HCEC 1CT (cell line): ENCODE data around the gene CYP21A2.
"Not testable (repeated sequence)": the region's sequence is repeated elsewhere in the genome, so short reads cannot be mapped to it uniquely, and the experiment has no call there.

Experiments
- DNase-seq: peaks from one replicate; pipeline ENCODE4 v3.0.0-alpha.2; 2017

Gene CYP21A2

DNA sequence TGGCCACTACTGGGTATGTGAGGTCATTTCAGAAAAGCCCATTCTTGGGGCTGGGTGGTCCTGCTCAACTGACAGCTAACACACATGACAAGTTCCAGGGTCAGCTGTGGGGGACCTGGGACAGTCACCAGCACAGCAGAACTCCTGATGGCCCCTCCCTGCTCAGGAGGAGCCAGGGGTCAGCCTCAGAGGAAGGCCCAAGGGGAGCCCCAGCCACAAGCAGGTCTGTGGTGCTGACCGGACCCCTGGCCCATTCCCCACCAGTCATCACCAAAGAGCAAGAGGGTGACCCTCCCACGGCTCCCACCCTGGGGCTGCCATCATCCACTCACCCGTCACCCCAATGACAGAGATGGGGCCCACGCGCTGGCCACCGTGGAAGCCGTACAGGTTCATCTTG is 18.0 kb downstream of the CYP21A2 start:
- no peak for DNase-seq

DNA sequence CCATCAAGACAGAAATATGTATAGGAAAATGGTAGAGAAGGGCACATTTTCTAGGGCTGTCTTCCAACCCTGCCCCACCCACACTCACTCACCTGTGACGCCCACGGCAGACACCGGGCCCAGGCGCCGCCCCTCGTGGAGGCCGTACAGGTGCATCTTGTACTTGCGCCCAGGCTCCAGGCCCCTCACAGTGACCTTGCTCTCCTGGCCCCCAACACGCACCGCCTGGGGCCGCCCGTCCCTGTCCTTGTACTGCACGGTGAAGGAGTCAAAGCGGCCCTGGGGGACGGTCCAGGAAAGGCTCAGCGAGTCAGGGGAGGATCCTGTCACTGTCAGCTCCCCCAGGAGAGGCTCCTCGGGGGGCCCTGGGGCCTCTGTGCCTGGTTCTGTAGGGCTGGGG is 19.8 kb downstream of the CYP21A2 start:
- DNase-seq, result no peak

DNA sequence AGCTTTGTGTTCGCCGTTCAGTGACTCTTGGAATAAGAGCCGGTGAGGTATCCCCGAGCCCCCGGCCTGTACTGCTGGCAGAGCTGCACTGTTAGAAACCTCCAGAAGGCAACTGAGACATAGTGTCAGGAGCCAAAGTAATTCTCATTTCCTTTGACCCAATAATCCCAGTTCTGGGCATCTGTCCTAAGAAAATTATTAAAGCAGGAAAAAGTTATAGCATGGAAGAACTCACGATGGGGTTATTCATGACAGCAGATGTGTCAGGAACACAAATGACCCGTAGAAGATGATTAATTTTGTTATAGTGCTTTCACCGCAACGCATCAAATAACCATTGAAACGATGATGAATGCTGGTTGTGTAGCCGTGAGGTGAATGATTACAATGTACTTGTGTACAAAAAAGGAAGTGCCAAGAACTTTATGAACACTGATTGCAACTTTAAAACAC is 20.3 kb downstream of the CYP21A2 start:
- no peak for DNase-seq

DNA sequence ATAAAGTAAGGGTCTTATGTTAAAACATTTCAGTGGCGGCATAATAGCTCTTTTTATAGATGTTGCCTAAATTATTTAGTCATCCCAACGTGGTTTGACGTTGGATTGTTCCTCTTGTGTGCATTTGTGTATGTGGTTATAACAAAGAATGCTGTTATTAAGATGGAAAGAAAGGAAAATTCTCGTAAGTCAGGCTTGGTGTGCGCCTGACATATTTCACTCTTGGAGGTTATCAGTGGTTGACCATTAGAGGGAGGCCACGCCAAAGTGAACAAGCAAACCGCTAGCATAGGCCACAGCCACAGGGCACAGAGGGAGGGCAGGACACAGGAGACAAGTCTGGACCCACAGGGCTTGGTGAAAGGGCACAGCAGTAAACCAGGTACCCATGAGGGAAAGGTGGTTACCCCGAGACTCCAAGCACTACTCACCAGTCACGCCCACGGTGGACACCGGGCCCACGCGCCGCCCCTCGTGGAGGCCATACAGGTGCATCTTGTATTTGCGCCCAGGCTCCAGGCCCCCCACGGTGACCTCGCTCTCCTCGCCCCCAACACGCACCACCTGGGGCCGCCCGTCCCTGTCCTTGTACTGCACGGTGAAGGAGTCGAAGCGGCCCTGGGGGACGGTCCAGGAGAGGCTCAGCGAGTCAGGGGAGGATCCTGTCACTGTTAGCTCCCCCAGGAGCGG is 22.9 kb downstream of the CYP21A2 start:
- no peak for DNase-seq

DNA sequence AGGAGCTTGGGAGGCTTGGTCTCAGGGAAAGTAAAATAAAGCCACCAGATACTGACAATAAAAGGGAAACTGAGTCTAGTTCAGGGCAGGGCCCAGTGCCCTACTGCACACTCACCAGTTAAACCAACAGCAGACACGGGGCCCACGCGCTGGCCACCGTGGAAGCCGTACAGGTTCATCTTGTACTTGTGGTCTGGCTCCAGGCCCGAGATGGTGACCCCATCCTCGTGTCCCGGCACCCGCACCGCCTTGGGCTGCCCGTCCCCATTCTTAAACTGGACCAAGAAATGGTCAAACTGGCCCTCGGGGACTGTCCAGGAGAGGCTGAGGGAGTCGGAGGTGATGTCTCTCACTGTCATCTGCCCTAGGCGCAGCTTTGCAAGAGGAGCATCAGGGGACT is 26.5 kb downstream of the CYP21A2 start:
- DNase-seq, result no peak

DNA sequence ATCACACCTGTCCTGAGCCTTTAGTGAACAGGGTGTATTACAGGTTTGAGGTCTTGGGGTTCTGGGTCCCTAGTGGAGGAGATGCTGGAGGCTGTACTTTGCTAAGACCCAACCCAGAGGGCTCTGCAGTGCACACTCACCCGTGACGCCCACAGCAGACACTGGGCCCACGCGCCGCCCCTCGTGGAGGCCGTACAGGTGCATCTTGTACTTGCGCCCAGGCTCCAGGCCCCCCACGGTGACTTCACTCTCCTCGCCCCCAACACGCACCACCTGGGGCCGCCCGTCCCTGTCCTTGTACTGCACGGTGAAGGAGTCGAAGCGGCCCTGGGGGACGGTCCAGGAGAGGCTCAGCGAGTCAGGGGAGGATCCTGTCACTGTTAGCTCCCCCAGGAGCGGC is 29.3 kb downstream of the CYP21A2 start:
- DNase-seq, result not testable (repeated sequence)

DNA sequence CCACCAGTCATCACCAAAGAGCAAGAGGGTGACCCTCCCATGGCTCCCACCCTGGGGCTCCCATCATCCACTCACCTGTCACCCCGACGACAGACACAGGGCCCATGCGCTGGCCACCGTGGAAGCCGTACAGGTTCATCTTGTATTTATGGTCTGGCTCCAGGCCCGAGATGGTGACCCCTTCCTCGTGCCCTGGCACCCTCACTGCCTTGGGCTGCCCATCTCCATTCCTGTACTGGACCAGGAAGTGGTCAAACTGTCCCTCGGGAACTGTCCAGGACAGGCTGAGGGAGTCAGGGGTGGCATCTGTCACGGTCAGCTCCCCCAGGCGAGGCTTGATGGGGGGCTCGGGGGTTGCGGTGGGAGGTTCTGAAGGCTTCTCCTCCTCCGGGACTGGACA is 30.1 kb downstream of the CYP21A2 start:
- not testable (repeated sequence) for DNase-seq

DNA sequence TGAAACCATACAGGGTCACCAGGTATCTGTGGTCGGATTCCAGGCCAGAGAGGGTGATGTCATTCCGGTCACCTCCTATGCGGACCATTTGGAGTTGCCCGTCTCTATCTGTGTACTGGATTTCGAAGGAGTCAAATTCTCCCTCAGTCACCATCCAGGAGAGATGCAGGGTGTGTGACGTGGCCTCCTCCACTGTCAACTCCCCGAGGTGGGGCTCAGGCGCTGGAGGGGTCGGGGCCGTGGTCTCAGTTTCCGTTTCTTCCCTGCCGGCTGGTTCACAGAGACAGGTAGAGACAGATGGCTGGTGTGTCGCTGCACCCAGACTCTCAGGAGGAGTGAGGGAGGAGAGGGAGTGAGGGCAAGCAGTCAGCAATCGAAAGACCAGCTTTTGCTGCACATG is 30.7 kb downstream of the CYP21A2 start:
- no peak for DNase-seq

DNA sequence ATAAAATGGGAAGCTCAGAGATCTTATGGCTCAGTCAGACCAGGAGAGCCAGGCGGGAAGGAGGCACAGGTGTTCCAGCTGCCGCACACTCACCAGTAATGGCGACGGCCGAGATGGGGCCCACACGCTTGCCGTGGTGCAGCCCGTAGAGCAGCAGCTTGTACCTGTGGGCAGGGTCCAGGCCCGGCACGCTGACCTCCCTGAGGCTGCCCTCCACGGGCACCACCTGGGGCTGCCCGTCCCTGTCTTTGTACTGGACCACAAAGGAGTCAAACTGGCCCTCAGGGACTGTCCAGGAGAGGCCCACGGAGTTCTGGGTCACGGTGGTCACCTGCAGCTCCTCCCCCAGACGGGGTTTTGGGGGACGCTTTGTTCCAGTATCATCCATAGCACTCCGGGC is 31.2 kb downstream of the CYP21A2 start:
- DNase-seq, result no peak

DNA sequence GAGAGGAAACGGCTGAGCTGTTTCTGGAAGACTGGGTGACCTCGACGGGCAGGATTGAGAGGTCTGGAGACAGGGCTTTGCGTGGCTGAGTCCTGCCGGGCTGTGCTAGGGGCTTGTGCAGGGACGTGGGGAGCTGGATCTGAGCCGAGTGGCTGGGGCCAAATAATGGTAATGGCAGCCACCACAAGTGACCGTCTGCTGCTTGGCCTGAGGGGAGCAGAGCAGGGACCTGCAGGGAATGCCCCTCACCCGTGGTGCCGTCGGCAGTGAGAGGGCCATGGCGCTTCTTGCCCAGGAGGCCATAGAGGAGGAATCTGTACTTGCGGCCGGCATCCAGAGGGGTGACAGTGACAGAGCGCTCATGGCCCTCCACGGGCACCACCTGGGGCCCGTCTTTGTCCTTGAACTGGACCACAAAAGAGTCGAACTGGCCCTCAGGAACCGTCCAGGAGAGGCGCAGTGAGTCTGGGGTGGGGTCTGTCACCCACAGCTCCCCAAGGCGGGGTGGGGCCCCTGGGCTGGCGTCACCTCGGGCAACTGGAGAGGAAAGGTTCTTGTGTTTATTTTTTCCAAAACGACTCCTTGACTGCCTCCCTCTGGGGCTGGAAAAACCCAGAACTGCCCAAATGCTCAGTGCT is 31.8 kb downstream of the CYP21A2 start:
- no peak for DNase-seq

DNA sequence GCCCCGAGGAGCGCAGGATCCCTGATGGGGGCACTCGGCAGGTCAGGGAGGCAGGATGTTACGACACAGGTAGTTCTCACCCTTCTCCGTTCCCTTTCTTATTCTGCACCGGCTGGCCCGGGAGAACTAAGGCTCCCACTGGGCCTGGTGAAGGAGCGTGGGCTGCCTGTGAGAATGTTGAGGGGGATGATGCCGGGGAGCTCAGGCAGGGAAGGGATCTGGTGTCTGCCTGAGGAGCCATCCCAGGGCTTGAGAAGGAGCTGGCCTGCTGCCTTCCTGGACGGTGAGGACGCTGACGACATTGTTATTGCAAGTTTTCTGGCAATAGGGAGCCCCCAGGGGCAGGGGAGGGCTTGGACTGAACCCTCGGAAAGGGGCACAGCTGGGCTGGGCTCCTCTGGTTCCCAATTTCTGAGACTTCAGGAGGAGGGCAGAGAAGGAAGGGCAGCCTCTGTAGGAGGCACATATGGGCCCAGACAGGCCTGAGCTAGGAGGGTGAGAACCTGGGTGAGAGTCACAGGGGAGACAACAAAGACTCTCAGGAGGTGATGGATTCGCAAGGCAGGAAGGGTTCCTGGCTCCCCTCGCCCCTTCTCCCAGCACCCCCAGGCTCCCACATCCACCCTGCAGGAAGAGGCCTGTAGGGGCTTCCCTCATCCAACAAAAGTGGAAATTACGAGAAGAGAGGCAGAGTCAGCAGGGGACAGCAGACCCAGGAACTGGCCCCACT is 32.8 kb downstream of the CYP21A2 start:
- DNase-seq, result no peak

DNA sequence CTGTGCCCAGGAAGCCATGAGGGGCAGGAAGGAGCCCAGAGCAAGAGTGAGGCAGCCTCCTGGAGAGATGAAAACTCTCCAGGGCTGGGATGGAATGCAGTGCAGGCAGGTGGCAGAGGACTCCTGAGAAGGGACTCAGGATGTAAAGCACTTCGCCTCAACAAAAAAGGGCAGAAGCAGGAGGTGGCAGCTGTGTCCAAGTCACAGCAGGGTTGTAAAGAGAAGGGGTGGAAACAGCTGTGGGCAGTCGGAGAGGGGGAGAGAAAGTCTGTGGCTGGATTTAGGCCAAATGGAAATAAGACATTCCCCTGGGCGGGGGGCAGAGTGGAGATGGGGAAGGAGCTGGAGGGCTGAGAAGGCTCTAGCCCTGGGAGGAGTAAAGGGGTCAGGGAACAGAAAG is 34.9 kb downstream of the CYP21A2 start:
- DNase-seq, result no peak

DNA sequence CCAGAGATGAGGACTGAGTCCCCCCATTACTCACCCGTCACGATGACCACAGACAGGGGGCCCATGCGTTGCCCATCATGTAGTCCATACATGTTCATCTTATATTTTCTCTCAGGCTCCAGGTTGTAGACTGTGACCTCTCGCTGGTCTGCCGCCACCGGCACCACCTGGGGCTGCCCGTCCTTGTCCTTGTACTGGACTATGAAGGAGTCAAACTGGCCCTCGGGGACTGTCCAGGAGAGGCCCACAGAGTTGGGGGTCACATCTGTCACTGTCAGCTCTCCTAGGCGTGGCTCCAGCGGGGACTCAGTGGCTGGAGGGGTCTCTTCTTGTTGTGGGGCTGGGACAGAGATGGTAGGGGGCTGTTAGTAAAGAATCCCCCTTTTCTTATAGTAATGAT is 35.4 kb downstream of the CYP21A2 start:
- no peak for DNase-seq

DNA sequence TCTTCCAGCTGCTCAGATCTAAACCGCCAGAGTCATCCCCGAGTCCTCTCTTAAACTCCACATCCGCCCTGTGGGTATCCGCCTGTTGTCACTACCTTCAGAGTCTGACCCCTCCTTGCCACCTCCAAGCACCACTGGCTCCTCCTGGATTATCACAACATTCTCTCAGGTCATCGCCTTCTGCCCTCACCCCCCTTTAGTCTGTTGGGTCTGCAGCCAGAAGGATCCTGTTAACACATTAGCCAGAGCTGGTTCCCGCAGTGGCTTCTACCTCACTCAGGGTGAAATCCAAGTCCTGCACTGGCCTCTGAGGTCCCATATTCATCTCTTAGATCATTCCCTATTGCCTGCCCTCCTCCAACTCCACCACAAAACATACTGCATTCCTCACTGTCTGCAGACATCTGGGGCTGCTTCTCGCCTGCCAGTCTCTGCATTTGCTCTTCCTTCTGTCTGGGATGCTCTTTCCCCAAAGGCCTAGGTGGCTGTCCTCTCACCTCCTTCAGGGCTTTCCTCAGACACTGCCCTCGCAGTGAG is 36.8 kb downstream of the CYP21A2 start:
- no peak for DNase-seq

DNA sequence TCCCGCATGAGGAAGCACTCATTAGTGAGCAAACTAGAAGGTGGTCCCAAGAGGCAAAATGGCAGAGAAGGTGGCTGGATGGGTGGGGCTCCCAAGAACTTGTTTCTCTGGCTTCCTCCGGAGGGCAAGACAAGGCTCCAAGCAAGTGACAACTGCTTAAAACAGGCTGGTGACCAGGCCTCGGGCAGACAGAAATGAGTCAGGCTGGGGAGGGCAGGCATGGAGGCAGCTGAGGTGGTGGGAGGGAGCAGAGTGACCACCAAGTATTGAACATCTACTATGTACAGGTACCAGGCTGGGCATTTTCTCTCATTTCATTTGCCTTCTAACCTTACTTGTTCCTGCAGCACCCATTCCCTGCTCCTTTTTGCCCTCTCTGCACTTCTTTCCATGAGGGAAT is 37.6 kb downstream of the CYP21A2 start:
- DNase-seq, result no peak

DNA sequence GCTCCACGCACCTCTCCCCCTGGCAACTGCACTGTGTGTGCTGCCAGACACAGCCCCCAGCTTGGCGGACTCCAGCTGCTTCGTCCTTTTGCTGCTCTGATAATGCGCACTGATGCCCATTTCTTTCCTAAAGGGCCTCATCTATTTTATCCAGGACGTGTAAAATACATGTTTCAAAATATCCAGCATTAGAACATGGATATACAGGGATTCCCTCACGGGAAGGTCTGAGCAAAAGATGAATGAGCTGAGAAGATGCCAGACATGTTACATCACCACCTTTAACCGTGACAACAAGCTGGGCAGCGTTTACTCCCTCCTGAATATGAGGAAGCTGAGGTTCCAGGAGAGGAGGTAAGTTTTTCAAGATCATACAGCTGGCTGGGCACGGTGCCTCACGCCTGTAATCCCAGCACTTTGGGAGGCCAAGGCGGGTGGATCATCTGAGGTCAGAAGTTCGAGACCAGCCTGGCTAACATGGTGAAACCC is 38.1 kb downstream of the CYP21A2 start:
- peak; percentile 76 for DNase-seq

DNA sequence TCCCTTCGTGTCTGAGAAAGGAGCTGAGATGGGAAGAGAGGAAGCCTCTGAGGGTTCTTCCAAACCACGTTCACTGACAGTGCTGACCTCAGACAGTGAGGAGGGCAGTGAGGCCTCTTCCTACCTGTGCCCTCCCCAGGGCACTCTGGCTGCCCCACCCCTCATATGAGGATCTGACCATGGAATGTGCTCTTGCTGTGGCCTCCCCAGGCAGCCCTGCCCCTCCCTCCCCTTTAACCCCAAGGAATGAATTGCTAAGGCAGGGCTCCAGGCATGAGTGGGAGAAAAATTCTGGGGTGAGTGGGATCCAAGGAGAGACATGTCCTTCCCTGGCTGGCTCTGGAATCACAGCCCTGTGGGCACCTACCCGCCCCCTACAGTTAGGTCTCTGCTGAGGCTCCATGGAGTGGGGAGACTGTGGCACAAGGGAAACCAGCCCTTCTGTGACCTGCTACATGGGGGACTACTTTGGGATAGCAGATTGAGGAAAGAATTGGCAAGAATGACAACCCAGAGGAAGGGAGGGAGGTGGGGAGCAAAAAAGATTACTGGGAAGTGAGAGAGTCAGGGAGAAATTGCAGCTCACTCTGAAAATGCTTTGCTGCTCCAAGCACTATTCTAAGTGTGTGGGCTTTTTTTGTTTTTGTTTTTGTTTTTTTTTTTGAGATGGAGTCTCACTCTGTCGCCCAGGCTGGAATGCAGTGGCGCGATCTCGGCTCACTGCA is 41.5 kb downstream of the CYP21A2 start:
- no peak for DNase-seq

DNA sequence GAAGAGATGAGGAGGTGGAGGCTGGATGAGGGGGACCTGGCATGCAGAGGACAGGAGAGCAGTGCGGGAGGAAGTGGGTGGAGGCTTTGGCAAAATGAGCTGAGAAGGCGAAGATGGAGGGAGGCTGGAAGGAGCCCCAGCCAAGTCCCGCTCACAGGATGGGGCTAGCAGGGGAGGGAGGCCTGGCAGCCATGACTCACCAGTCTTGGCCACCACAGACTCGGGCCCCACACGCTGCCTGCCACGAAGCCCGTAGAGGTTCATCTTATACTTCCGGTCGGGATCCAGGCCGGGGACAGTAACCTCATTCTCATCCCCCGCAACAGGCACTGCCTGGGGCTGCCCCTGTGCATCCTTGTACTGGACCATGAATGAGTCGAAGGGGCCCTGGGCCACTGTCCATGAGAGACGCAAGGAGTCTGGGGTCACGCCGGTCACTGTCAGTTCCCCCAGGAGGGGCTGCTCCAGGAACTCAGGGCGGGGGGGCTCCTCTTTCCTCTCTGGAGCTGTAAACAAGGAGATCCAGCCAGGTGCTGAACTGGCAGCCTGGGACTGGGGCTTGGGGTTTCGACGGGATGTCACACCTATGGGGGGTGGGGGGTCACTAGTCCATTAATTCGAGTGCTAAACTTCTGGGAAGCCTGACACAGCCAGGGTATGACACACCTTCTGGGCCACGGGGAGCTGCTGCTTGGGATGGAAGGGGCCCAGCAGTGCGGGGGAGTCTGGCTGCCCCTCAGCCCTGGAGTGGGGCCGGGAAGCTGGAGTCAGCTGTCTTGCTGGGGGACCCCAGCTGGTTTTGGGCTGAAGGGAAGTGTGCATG is 43.2 kb downstream of the CYP21A2 start:
- peak; percentile 92 for DNase-seq

DNA sequence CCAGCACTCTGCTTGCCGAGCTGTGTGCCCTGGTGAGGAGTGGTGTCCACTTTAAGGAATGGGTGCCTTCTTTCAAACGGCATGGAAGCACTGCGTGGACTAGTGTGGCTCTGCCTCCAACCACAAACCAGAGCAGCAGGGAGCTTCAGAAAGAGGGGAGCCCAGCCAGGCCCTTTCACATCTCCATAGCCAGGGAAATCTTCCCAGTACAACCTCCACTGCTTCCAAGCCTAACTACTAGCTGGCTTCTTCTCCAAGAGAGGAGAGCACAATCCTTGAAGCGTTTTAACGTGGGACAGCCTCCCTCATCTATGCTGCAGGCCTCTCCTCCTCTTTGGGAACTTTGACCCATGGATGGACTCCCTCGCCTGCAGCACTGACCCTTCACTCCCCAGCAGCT is 44.3 kb downstream of the CYP21A2 start:
- DNase-seq, result no peak

DNA sequence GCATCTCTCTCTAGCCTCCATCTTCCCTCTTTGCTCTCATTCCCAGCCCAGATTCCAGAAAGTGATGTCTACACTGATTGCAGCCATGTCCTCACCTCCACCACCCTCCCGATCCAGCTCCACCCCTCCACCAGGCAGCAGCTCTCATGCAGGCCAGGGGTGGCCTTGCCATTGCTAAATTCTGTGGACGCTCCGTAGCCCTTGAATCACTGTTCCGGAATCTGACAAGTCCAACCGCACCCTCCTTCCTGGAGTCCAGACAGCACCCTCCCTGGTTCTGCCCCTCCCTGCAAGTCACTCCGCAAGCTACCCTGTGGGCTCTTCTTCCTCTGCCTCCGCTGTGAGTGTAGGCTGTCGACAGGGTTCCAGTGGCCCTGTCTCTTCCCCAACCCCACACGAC is 44.7 kb downstream of the CYP21A2 start:
- DNase-seq, result peak; percentile 92

DNA sequence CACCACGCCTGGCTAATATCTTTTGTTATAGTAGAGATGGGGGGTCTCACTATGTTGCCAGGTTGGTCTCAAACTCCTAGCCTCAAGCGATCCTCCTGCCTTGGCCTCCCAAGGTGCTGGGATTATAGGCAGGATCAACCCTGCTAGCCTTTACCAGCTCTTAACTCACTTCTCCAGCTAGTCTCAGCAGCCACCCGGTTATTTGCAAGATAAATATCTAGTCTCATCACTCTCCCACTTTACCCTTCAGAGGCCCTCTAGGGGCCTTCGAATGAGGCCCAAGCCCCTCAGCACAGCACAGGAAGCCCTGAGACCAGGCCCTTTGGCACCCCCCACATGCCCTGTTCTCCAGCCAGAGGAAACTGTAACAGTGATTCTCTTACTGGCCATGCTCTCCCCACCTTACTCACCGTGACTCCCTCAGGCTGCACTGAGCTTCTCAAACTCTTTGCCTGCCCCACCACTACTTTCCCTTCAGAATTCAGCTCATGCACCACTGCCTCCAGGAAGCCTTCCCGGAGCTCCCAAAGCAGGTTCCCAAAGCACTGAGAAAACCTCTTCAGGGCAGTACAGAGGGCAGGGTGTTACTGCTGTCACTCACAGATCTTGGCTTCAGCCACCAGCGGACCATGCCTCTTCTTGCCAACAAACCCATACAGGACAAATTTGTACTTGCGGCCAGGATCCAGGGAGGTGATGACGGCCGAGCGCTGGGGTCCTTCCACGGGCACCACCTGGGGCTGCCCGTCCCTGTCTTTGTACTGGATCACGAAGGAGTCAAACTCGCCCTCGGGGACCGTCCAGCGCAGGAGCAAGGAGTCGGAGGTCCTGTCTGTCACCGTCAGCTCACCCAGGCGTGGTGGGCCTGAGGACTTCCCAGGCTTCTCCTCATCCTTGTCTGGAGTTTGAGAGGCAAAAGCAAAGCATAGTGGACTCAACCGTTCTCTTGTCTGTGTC is 45.9 kb downstream of the CYP21A2 start:
- DNase-seq, result no peak
